ENCODE results near the gene FER1L5. TPM values are rescaled to one million over a fixed set of nuclear protein-coding genes. Genes with fewer than 3 reads are reported as not detected.

Gene FER1L5
- total RNA-seq, 1 experiment from 2014 or later: 1.2 TPM

DNA sequence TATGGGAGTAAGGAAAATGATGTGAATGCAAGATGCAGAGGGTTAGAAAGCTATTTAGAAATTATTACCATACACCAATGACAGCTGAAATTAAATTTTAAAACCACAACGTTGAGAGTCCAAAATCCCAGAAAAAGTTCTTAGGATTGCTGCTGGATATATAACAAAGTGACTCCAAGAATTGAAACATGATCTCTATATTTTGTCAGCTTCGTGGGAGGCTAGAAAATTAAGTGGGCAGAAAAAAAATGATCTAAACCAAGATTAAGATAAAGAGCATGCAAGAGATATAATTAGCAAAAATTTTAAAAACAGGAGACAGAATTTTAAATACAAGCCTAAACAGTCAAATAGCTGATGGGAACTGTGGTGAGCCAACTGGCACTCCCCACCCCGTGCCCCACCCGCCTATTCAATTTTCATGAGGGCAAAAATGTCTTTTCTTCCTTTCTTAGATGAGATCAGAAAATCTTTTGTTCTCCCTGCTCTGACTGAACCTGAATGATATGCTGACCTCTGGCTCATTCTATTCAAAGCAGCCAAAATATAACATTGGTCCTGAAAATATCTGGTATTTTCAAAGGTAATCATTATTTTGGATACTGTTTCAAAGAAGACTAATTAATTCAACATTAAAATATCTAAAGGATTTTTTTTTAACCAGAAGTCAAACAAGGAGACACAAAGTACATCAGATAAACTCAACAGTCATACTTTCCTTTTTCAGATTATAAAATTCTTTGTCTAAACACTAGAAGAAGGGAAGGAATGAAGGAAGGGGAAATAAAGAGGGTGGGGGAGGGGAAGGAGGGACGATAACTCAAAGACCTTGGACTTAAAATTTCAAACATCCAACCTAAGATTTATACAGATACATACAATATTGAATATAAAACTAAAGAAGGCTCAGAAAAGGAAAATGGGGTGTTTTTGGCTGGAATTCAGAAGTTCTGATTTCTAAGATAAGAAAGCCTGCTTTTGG lies 16.7 kb upstream of the FER1L5 start:
- CTCF ChIA-PET: no interaction called here
- H3K27me3 ChIP-seq (replicated peaks; ENCODE audit: insufficient read depth, low read depth, low read length, poor library complexity): no peaks in the 10 kb centered on the region
- no peak for TF ChIP-seq EZH2 (IDR thresholded peaks at IDR 0.05; ENCODE audit: borderline replicate concordance, low read depth, low read length, poor library complexity, severe bottlenecking)
- TF ChIP-seq, protein P1, sequence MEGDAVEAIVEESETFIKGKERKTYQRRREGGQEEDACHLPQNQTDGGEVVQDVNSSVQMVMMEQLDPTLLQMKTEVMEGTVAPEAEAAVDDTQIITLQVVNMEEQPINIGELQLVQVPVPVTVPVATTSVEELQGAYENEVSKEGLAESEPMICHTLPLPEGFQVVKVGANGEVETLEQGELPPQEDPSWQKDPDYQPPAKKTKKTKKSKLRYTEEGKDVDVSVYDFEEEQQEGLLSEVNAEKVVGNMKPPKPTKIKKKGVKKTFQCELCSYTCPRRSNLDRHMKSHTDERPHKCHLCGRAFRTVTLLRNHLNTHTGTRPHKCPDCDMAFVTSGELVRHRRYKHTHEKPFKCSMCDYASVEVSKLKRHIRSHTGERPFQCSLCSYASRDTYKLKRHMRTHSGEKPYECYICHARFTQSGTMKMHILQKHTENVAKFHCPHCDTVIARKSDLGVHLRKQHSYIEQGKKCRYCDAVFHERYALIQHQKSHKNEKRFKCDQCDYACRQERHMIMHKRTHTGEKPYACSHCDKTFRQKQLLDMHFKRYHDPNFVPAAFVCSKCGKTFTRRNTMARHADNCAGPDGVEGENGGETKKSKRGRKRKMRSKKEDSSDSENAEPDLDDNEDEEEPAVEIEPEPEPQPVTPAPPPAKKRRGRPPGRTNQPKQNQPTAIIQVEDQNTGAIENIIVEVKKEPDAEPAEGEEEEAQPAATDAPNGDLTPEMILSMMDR (conservative IDR thresholded peaks at IDR 0.05; ENCODE audit: low read depth, low read length): no peak
- POLR2A ChIA-PET (ENCODE audit: low non-redundant PET): no interaction called here
- H3K4me3 ChIP-seq (ENCODE audit: low read depth, low read length, poor library complexity, severe bottlenecking): no peak overlapping the region
- H3K36me3 ChIP-seq (ENCODE audit: insufficient read depth, low read length, poor library complexity, severe bottlenecking): peaks cover 46% of the 10 kb centered on the region
- H3K27ac ChIP-seq (ENCODE audit: low read depth, low read length, poor library complexity, severe bottlenecking): no peak overlapping the region
- DNase-seq (ENCODE audit: low spot score): no peak
- H3K9me3 ChIP-seq (ENCODE audit: low read depth, low read length, poor library complexity, severe bottlenecking): no peaks in the 10 kb centered on the region
- intact Hi-C loops (cut with micrococcal nuclease; ENCODE audit: unreplicated experiment): no loop called here
- no TSS peak for BruUV-seq (replicated peaks)
- peaks cover 15% of the 10 kb centered on the region for H3K4me1 ChIP-seq (ENCODE audit: insufficient read depth, low read length, poor library complexity, severe bottlenecking)

DNA sequence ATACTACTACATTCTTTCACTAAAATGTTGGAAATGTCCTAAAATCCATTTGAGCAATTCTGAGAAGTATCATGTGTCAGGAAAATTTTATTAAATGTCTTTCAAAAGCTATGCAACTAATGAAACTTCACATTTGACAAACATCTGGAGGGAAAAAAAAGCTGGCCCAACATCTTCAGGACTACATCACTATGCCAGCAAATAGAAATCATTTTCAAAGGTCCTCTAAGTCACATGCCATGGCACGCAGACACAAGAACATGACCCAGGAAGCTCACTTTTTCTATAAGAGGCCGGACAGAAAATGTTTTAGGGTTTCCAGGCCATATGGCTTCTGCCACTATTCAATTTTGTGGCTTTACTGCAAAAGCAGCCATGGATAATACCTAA lies 16.0 kb upstream of the FER1L5 start:
- ChIA-PET CTCF (no interaction called here), POLR2A (ENCODE audit: low non-redundant PET) (no interaction called here)
- Histone ChIP-seq H3K4me1 (ENCODE audit: insufficient read depth, low read length, poor library complexity, severe bottlenecking) (peaks cover 15% of the 10 kb centered on the region), H3K27ac (ENCODE audit: low read depth, low read length, poor library complexity, severe bottlenecking) (no peak overlapping the region), H3K9me3 (ENCODE audit: low read depth, low read length, poor library complexity, severe bottlenecking) (no peaks in the 10 kb centered on the region), H3K27me3 (replicated peaks; ENCODE audit: insufficient read depth, low read depth, low read length, poor library complexity) (no peaks in the 10 kb centered on the region), H3K4me3 (ENCODE audit: low read depth, low read length, poor library complexity, severe bottlenecking) (no peak overlapping the region), H3K36me3 (ENCODE audit: insufficient read depth, low read length, poor library complexity, severe bottlenecking) (peaks cover 53% of the 10 kb centered on the region)
- TF ChIP-seq EZH2 (IDR thresholded peaks at IDR 0.05; ENCODE audit: borderline replicate concordance, low read depth, low read length, poor library complexity, severe bottlenecking): no peak
- TF ChIP-seq, protein P1 (conservative IDR thresholded peaks at IDR 0.05; ENCODE audit: low read depth, low read length): no peak
- BruUV-seq (replicated peaks): no TSS peak
- DNase-seq (ENCODE audit: low spot score): no peak
- intact Hi-C loops (cut with micrococcal nuclease; ENCODE audit: unreplicated experiment): no loop called here

DNA sequence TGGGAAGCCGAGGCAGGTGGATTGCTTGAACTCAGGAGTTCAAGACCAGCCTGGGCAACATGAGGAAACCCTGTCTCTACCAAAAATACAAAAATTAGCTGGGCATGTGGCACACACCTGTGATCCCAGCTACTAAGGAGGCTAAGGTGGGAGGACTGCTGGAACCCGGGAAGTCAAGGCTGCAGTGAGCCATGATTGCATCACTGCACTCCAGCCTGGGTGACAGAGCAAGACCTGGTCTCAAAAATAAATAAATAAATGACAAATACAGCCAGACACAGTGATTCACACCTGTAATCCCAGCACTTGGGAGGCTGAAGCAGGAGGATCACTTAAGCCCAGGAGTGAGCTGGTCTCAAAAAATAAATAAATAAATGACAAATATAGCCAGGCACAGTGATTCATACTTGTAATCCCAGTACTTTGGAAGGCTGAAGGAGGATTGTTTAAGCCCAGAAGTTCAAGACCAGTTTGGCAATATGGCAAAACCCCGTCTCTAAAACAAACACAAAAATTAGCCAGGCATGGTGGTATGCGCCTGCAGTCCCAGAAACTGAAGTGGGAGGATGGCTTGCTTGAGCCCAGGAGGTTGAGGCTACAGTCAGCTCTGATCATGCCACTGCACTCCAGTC lies 10.6 kb upstream of the FER1L5 start:
- no peak for TF ChIP-seq EZH2 (IDR thresholded peaks at IDR 0.05; ENCODE audit: borderline replicate concordance, low read depth, low read length, poor library complexity, severe bottlenecking)
- TF ChIP-seq, protein P1 (conservative IDR thresholded peaks at IDR 0.05; ENCODE audit: low read depth, low read length): no peak
- intact Hi-C loops (cut with micrococcal nuclease; ENCODE audit: unreplicated experiment): no loop called here
- H3K4me1 ChIP-seq (ENCODE audit: insufficient read depth, low read length, poor library complexity, severe bottlenecking): peaks cover 17% of the 10 kb centered on the region
- peaks cover 63% of the 10 kb centered on the region for H3K36me3 ChIP-seq (ENCODE audit: insufficient read depth, low read length, poor library complexity, severe bottlenecking)
- no TSS peak for BruUV-seq (replicated peaks)
- no peaks in the 10 kb centered on the region for H3K9me3 ChIP-seq (ENCODE audit: low read depth, low read length, poor library complexity, severe bottlenecking)
- no peaks in the 10 kb centered on the region for H3K27me3 ChIP-seq (replicated peaks; ENCODE audit: insufficient read depth, low read depth, low read length, poor library complexity)
- ChIA-PET CTCF (no interaction called here), POLR2A (ENCODE audit: low non-redundant PET) (no interaction called here)
- no peak for DNase-seq (ENCODE audit: low spot score)
- H3K27ac ChIP-seq (ENCODE audit: low read depth, low read length, poor library complexity, severe bottlenecking): no peak overlapping the region
- no peak overlapping the region for H3K4me3 ChIP-seq (ENCODE audit: low read depth, low read length, poor library complexity, severe bottlenecking)
